NCI-H2081 treated with DMSO at 0.1 percent for 48 hours (cell line): ENCODE data around the gene NLRP7.
"Not testable (repeated sequence)": the region's sequence is repeated elsewhere in the genome, so short reads cannot be mapped to it uniquely, and the experiment has no call there.

Experiments used
- DNase-seq: peaks from one replicate; lab custom pipeline; 2025; lab: John Stamatoyannopoulos, UW

Gene NLRP7

DNA sequence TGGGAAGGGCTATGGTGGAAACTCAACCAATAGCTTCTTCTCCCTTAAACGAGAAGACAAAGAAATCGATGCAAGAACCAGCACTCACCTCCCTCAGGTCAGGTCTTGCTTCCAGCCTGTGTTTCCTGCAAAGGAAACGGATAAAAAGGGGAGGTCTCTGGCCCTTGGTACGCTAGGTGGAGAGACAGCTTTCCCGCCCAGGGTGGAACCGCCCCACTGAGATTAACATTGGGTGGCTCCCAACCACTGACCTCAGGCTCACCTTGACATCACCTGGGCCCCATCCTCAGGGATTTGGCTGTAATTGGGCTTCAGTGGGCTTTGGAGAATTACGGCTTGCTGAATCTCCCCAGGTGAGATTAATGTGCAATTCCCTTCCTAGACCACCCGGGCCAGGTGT, at the start of gene NLRP7:
TSS of gene NLRP7 (minus strand) at position 150 of the 400 bp plus-strand sequence.
- DNase-seq, result no peak

DNA sequence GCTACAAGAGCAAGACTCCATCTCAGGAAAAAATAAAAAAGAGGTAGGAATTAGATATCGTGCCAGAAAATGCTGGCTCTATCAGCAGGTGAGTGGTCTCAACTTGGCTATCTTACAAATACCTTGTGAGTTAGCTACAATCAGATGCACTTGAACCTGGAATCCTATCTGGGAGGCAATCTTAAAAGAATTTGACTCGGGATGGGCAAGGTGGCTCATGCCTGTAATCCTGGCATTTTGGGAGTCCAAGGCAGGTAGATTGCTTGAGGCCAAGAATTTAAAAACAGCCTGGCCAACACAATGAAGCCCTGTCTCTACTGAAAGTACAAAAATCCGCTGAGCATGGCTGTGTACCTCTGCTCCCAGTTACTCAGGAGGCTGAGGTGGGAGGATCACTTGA, 48.2 kb upstream of the NLRP7 start:
- DNase-seq, result no peak

DNA sequence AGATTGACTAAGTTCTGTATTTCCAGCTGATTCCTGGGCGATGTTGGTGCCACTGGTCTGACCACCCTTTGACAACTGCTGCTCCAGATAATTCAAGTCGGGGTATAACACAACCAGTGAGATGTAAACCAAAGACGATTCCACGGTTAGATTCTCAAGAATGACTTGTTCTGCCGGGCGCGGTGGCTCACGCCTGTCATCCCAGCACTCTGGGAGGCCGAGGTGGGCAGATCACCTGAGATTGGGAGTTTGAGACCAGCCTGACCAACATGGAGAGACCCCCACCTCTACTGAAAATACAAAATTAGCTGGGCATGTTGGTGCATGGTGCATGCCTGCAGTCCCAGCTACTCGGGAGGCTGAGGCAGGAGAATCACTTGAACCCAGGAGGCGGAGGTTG, 42.2 kb upstream of the NLRP7 start:
- not testable (repeated sequence) for DNase-seq

DNA sequence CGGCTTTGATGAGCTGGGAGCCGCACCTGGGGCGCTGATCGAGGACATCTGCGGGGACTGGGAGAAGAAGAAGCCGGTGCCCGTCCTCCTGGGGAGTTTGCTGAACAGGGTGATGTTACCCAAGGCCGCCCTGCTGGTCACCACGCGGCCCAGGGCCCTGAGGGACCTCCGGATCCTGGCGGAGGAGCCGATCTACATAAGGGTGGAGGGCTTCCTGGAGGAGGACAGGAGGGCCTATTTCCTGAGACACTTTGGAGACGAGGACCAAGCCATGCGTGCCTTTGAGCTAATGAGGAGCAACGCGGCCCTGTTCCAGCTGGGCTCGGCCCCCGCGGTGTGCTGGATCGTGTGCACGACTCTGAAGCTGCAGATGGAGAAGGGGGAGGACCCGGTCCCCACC, 35.2 kb upstream of the NLRP7 start:
- not testable (repeated sequence) for DNase-seq

DNA sequence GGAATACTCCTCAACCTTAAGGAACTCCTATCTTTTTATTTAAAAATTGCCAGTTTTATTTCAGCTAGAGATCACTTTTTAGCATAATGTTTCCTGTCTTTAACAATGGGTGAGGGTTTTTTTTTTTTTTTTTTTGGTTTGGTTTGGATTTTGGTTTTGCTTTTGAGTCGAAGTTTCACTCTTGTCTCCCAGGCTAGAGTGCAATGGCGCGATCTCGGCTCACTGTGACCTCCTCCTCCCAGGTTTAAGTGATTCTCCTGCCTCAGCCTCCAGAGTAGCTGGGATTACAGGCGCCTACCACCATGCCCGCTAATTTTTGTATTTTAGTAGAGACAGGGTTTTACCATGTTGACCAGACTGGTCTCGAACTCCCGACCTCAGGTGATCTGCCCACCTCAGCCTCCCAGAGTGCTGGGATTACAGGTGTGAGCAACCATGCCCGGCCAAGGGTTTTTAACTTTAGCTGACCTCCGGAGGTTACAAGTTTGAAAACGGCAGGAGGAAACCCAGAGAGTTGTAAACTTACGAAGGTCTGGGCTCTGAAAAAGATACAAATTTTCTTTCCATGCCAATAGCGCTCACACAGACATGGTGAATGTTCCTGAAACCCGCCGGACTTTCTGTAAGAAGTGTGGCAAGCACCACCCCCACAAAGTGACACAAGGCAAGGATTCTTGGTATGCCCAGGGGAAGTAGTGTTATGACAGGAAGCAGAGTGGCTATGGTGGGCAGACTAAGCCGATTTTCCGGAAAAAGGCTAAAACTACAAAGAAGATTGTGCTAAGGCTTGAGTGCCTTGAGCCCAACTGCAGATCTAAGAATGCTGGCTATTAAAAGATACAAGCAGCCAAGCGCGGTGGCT, 26.1 kb upstream of the NLRP7 start:
- not testable (repeated sequence) for DNase-seq

DNA sequence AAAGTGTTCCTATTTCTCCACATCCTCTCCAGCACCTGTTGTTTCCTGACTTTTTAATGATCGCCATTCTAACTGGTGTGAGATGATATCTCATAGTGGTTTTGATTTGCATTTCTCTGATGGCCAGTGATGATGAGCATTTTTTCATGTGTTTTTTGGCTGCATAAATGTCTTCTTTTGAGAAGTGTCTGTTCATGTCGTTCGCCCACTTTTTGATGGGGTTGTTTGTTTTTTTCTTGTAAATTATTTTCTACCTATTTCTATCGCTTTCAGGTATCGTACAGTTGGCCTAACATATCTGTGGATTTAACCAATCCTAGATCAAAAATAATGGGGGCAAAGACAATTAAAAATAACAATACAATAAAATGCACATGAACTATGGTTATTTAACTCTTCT, 24.1 kb upstream of the NLRP7 start:
- not testable (repeated sequence) for DNase-seq

DNA sequence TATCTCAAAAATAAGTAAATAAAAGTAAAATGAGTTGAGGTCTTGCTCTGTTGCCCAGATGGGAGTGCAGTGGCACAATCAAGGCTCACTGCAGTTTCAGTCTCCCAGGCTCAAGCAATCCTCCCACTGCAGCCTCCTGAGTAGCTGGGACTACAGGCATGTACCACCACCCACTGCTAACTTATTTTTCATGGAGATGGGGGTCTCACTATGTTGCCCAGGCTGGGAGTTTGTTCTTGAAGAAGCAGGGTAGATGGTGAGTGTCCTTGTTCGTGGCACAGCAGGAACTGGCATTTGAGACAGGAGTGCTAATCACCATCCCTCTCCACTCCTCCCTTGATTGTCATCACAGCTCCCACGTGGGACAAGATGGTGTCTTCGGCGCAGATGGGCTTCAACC, 22.3 kb upstream of the NLRP7 start:
- DNase-seq, result no peak

DNA sequence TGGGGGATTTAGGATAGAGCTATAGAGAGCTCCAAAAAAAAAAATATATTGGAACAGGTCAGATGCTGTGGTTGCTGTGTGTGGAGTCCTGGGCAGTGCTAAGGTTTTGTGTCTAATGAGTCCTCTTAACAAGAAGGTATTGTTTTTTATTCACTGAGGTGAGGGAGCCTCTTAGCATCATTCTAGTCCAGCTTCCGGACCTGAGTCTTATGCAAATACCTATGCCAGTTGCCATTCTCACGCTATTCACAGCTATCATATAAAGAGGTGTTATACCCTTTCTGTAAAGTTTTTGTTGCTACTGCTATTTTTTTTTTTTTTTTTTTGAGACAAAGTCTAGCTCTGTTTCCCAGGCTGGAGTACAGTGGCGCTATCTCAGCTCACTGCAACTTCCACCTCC, 20.3 kb upstream of the NLRP7 start:
- DNase-seq, result no peak

DNA sequence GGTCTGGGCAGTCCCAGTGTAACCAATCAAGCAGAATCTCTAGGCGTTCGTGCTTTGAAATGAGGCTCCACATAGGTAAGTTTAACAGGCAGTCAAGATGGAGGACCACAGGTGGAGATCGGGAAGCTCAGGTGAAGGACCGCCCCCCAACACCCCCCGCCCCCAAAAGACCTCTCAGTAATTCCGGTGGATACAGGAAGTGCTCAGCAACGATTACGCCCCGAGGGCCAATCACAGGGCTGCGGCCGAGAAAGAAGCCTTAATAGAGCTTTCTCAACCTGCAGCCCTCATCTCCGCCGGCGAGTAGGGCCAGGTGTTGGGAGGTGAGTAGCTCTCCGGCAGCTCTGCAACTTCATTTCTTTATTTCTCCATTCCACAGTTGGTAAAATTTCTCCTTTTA, 17.7 kb upstream of the NLRP7 start:
- not testable (repeated sequence) for DNase-seq

DNA sequence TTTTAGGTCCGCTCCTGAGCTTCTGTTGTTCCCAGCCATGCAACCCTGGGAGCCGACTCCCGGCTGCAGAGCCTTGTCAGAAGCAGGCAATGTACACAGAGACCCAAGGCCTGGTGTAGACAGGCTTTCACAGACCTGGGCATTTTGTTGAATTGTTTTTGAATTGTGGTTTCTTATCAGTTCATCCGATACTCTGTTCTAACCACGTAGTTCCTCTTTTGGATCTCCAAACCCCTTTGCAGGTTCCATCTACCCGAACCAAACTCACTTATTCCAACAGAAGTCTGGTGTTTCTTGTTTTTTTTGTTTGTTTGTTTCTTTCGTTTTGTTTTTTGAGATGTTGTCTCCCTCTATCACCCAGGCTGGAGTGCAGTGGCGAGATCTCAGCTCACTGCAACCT, 12.5 kb upstream of the NLRP7 start:
- no peak for DNase-seq

DNA sequence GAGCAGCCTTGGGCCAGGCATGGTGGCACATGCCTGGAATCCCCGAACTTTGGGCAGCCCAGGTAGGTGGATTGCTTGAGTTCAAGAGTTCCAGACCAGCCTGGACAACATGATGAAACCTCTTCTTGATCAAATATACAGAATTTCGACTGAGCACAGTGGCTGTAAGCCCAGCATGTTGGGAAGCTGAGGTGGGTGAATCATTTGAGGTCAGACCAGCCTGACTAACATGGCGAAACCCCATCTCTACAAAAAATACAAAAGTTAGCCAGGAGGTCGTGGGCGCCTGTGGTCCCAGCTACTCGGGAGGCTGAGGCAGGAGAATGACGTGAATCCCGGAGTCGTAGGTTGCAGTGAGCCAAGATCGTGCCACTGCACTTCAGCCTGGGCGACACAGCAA, 8.0 kb upstream of the NLRP7 start:
- DNase-seq, result no peak

DNA sequence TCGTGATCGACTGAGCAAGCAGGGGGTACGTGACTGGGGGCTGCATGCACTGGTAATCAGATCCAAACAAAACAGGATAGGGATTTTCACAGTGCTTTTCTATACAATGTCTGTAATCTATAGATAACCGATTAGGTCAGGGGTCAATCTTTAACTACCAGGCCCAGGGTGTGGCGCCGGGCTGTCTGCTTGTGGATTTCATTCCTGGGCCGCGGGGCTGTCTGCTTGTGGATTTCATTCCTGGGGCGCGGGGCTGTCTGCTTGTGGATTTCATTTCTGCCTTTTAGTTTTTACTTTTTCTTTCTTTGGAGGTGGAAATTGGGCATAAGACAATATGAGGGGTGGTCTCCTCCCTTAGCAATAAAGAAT, 6.0 kb upstream of the NLRP7 start:
- not testable (repeated sequence) for DNase-seq

DNA sequence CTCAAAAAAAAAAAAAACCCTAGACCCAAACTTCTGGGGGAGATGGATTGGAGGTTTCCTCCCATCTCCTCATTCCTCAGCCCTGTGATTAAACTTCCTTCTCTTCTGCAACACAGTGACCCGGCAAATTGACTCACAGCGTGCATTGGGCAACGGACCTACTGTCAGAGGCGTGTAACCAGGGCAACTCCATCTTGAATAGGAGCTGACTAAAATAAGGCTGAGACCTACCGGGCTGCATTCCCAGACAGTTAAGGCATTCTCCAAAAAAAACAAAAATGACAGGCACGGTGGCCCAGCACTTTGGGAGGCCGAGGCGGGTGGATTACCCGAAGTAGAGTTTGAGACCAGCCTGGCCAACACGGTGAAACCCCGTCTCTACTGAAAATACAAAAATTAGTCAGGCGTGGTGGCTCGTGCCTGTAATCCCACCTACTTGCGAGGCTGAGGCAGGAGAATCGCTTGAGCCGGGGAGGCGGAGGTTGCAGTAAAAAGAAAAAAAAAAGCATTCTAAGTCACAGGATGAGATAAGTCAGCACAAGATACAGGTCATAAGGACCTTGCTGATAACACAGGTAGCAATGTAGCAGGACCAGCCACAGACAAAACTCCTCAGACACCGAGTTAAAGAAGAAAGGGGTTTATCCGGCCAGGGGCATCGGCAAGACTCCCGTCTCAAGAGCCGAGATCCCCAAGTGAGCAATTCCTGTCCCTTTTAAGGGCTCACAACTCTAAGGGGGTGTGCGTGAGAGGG, 5.4 kb upstream of the NLRP7 start:
- no peak for DNase-seq

DNA sequence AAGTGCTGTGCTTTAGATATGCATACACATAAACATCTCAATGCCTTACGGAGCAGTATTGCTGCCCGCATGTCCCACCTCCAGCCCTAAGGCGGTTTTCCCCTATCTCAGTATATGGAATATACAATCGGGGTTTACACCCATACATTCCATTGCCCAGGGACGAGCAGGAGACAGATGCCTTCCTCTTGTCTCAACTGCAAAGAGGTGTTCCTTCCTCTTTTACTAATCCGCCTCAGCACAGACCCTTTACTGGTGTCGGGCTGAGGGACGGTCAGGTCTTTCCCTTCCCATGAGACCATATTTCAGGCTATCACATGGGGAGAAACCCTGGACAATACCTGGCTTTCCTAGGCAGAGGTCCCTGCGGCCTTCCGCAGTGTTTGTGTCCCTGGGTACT, 3.2 kb upstream of the NLRP7 start:
- not testable (repeated sequence) for DNase-seq

DNA sequence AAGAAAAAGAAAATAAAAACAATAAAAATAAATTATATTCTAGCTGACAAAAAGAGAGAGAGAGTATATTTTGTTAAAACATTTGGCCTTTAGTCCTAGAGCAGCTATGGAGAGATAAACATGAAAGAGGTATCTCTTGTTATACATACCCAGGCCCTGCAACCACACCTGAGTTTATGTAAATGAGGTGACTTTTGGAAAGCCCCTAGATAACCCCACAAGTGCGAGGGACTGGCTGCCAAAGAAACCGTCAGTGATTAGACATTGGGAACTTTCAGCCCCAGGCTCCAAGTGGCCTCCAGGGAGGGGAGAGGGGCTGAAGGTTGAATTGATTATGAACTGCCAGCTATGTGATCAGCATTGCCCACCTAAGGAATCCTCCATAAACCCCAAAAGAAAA, 2.1 kb upstream of the NLRP7 start:
- no peak for DNase-seq

DNA sequence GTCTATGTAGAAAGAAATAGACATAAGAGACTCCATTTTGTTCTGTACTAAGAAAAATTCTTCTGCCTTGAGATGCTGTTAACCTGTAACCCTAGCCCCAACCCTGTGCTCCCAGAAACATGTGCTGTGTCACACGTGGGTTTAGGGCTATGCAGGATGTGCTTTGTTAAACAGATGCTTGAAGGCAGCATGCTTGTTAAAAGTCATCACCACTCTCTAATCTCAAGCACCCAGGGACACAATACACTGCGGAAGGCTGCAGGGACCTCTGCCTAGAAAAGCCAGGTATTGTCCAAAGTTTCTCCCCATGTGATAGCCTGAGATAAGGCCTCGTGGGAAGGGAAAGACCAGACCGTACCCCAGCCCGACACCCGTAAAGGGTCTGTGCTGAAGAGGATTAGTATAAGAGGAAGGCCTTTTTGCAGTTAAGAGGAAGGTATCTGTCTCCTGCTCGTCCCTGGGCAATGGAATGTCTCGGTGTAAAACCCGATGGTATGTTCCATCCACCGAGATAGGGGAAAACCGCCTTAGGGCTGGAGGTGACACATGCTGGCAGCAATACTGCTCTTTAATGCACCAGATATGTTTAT, 3.5 kb downstream of the NLRP7 start:
- not testable (repeated sequence) for DNase-seq

DNA sequence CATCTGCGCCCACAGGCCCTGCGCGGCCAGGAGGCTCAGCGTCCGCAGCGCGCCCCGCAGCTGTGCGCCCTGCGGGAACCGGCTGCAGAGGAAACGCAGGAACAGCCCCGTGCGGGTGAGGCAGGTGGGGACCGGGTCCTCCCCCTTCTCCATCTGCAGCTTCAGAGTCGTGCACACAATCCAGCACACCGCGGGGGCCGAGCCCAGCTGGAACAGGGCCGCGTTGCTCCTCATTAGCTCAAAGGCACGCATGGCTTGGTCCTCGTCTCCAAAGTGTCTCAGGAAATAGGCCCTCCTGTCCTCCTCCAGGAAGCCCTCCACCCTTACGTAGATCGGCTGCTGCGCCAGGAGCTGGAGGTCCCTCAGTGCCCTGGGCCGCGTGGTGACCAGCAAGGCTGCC, 7.8 kb downstream of the NLRP7 start:
- not testable (repeated sequence) for DNase-seq

DNA sequence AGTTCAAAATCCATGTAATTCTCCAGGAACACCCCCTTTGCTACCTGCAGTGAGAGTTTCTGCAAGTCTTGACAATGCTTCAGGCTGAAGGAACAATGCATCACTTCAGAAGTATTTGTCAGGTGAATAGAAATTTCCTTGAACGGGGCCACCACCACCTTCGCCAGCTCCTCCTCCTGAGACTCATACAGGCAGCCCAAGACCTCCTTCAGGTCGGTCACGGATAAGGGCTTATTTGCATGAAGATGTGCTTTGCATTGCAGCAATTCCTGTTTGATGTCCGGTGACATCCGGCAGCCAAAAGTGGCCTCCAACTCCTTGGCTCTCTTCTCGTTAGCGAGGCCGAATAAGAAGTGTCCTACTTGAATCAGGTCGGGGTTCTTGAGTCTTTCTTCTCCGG, 8.4 kb downstream of the NLRP7 start:
- DNase-seq, result no peak

DNA sequence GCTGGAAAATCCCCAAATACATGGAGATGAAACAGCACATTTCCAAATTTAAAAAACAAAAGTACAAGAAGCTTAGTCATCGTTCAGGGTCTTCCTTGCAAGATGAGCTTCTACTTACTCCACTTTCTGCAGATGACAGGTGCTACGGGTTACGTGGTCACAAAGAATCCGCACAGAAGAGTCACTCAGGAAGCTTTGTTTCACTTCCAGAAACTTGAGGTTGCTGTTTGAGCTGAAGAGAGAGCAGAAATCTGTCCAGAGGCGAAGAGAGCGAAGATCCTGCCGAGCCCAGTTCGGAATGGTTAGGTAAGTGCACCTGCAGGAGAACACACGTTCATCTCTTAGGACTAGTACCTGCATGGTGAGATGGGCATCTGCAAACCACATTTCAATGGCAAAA, 9.4 kb downstream of the NLRP7 start:
- no peak for DNase-seq

DNA sequence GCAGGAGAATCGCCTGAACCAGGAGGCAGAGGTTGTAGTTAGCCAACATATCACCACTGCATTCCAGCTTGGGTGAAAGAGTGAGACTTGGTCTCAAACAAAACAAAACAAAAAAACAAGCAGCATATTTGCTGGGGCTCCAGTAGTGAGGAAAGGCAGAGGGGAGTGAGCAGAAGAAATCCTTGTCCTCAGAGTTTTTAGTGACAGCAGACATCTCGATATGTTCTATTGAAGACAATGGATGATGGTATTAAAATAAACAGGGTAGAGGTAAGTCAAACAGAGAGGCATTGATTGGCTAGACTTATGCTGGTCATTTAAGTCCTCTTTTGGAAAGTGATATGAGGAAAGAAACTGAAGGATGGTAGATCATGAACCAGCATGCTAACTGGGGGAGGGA, 19.0 kb downstream of the NLRP7 start:
- DNase-seq, result no peak

DNA sequence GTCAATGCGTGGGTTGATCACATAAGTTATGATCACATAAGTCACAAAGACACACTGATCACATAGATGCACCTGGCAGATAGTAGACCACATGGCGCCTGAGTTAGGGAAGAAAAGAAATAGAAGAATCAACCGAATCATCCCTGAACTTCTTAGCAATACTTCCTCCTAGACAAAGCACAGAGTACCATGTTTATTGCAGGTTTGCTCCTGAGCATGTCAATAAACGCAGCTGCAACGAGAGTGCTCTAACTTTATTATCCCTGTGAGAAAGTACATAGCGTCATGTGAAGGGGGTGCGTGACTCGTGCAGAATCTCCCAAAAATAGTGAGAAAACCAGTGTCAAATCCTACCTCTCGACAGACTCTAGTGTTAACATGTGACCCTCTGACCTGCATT, 24.1 kb downstream of the NLRP7 start:
- no peak for DNase-seq

DNA sequence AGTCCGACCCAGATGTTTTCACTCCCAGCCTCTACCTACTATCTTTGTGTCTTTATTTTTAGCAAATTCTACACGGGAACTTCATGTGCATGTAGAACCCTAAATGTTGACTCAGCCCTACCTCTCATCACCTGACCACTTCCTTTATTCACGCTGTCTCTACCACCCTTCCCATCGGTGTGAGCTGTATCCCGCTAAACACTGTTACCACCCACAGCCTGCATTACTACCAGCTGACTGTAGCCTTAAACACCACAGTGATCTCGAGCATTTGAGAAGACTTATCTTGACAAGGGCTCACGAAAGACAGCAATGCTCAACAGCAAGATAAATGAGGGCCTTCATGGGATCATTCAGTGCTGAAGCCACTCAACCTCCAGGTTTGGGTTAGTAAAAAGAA, 26.2 kb downstream of the NLRP7 start:
- DNase-seq, result no peak
